PC-3 (cell line): Measurements from ENCODE around the gene SELENOW. TPM values are rescaled to one million over a fixed set of nuclear protein-coding genes. Genes with fewer than 3 reads are reported as not detected.

ENCODE experiments used
- ATAC-seq: fragments of 200-7000 bp; cut with Tn5 transposase; 2 replicates; pipeline ENCODE4 v1.9.1; 2020; ENCODE audit warnings: mild to moderate bottlenecking, moderate library complexity
- BruUV-seq: library from RNA; stranded (reverse); fragments of 400-500 nt; replicated peaks from 2 replicates; lab custom pipeline; 2021; lab: Mats Ljungman, UMichigan
- CTCF ChIA-PET: fragments of 300-600 bp; sonication (Branson Sonifier 250); formaldehyde crosslinking; loops from one replicate; lab custom pipeline; 2022; ENCODE audit warnings: antibody characterized with exemption; lab: Charles Lee
- POLR2A ChIA-PET: fragments of 300-600 bp; sonication (Branson Sonifier 250); formaldehyde crosslinking; loops from one replicate; lab custom pipeline; 2022; ENCODE audit warnings: antibody characterized with exemption; ENCODE audit not compliant: unreplicated experiment; lab: Charles Lee
- DNase-seq: peaks from one replicate; pipeline ENCODE4 v3.0.0-alpha.2; 2015
- H2AFZ ChIP-seq: fragments of 300-600 bp; sonication (generic); 2 replicates; pipeline ENCODE4 v1.6.0; 2016; ENCODE audit warnings: antibody characterized with exemption, low read length
- H3F3A ChIP-seq: fragments of 300-600 bp; sonication (generic); one replicate; pipeline ENCODE4 v1.6.0; 2017; ENCODE audit warnings: antibody characterized with exemption, low read length, control low read depth, mild to moderate bottlenecking; ENCODE audit not compliant: unreplicated experiment
- H3K27ac ChIP-seq: fragments of 300-600 bp; sonication (generic); 2 replicates; pipeline ENCODE4 v1.5.1; 2016; ENCODE audit warnings: mild to moderate bottlenecking, low read length
- H3K27me3 ChIP-seq: fragments of 300-600 bp; sonication (generic); 2 replicates; pipeline ENCODE4 v1.6.1; 2016; ENCODE audit warnings: low read length, mixed read lengths
- H3K36me3 ChIP-seq: fragments of 300-600 bp; sonication (generic); 2 replicates; pipeline ENCODE4 v1.6.1; 2016; ENCODE audit warnings: low read depth, mixed run types, low read length, mixed read lengths
- H3K4me1 ChIP-seq: fragments of 300-600 bp; sonication (generic); 2 replicates; pipeline ENCODE4 v1.5.1; 2016; ENCODE audit warnings: low read length; ENCODE audit not compliant: insufficient read depth
- H3K4me2 ChIP-seq: fragments of 300-600 bp; sonication (generic); 2 replicates; pipeline ENCODE4 v1.6.0; 2016; ENCODE audit warnings: low read length
- H3K4me3 ChIP-seq: fragments of 300-600 bp; sonication (generic); 2 replicates; pipeline ENCODE4 v1.5.1; 2016; ENCODE audit warnings: mild to moderate bottlenecking, low read length, mixed read lengths
- H3K79me2 ChIP-seq: fragments of 300-600 bp; sonication (generic); 2 replicates; pipeline ENCODE4 v1.6.1; 2017; ENCODE audit warnings: low read length, mixed read lengths
- H3K9ac ChIP-seq: fragments of 300-600 bp; sonication (generic); 2 replicates; pipeline ENCODE4 v1.6.0; 2016; ENCODE audit warnings: mild to moderate bottlenecking, low read length
- H3K9me2 ChIP-seq: fragments of 300-600 bp; sonication (generic); replicated peaks from 2 replicates; pipeline ENCODE4 v1.6.1; 2016; ENCODE audit warnings: mixed run types, low read length, mixed read lengths
- H3K9me3 ChIP-seq: fragments of 300-600 bp; sonication (generic); 2 replicates; pipeline ENCODE4 v1.6.1; 2016; ENCODE audit warnings: low read length, mixed read lengths
- H4K20me1 ChIP-seq: fragments of 300-600 bp; sonication (generic); 2 replicates; pipeline ENCODE4 v1.6.1; 2016; ENCODE audit warnings: low read length, mixed read lengths
- CTCF ChIP-seq: fragments of 300-600 bp; sonication (generic); conservative IDR thresholded peaks from 2 replicates; pipeline ENCODE4 v1.5.1; 2017; ENCODE audit warnings: antibody characterized with exemption, low read depth, mild to moderate bottlenecking, low read length
- EZH2 ChIP-seq: fragments of 300-600 bp; sonication (generic); IDR thresholded peaks from one replicate; pipeline ENCODE4 v1.6.1; 2017; ENCODE audit warnings: antibody characterized with exemption, mild to moderate bottlenecking, low read length; ENCODE audit not compliant: unreplicated experiment
- EZH2phosphoT487 ChIP-seq: fragments of 300-600 bp; sonication (generic); IDR thresholded peaks from 2 replicates; pipeline ENCODE4 v1.6.1; 2018; ENCODE audit warnings: mild to moderate bottlenecking, antibody characterized with exemption, low read length, borderline replicate concordance
- intact Hi-C: fragments of 100-400 bp; cut with micrococcal nuclease; formaldehyde crosslinking; loops from 2 replicates; pipeline ENCODE4 v1.9.0; 2023
- total RNA-seq: library from RNA; depleted of rRNA; stranded (reverse); fragments of >200 nt; gene quantifications from 2 replicates; pipeline ENCODE4 v1.2.3, GENCODE V29; 2014

Gene SELENOW
- total RNA-seq, 1 experiment from 2014 or later = 278 TPM

- no peak for TF ChIP-seq EZH2phosphoT487
- TF ChIP-seq EZH2 = no peak
- TF ChIP-seq CTCF = no peak
- H3K27me3 ChIP-seq = peaks cover 7% of the 10 kb centered on the region; the same call in 1 of the 2 replicates
- intact Hi-C loops = no loop called here
- no peak for DNase-seq
- H3K27ac ChIP-seq = no peak overlapping the region
- BruUV-seq = no TSS peak
- no peak for ATAC-seq
- no peaks in the 10 kb centered on the region for H3K9me2 ChIP-seq
- H3K9ac ChIP-seq = no peak overlapping the region
- no peak overlapping the region for H3K4me3 ChIP-seq
- no peaks in the 10 kb centered on the region for H3K9me3 ChIP-seq
- no peaks in the 10 kb centered on the region for H4K20me1 ChIP-seq
- no peak overlapping the region for H2AFZ ChIP-seq
- no peak overlapping the region for H3K4me2 ChIP-seq
- H3K36me3 ChIP-seq = no peaks in the 10 kb centered on the region
- H3K4me1 ChIP-seq = no peaks in the 10 kb centered on the region
- CTCF ChIA-PET = no interaction called here
- no peaks in the 10 kb centered on the region for H3K79me2 ChIP-seq
- POLR2A ChIA-PET = no interaction called here
- no peaks in the 10 kb centered on the region for H3F3A ChIP-seq
These were observed 41.9 kb downstream of the SELENOW start for GRCh38 chr19:47820410-47820809.

- Histone ChIP-seq H3K27ac (no peak within 1 kb of the TSS), H4K20me1 (no peaks in the 10 kb centered on the region), H3K4me1 (no peaks in the 10 kb centered on the region), H3K9me2 (no peaks in the 10 kb centered on the region), H3K4me3 (no peak within 1 kb of the TSS), H3K9ac (no peak within 1 kb of the TSS), H3K4me2 (no peak within 1 kb of the TSS), H3F3A (no peaks in the 10 kb centered on the region), H2AFZ (no peak within 1 kb of the TSS), H3K9me3 (no peaks in the 10 kb centered on the region), H3K36me3 (no peaks in the 10 kb centered on the region), H3K79me2 (no peaks in the 10 kb centered on the region), H3K27me3 (peaks cover 7% of the 10 kb centered on the region; the same call in 1 of the 2 replicates)
- no peak for TF ChIP-seq EZH2phosphoT487
- TF ChIP-seq EZH2 = no peak
- TF ChIP-seq CTCF = no peak
- DNase-seq (no peak), ATAC-seq (no peak)
- BruUV-seq = no TSS peak
- ChIA-PET POLR2A (no interaction called here), CTCF (no interaction called here)
- intact Hi-C loops = no loop called here
These were observed 43.0 kb downstream of the SELENOW start, which contains the start of gene CRX for GRCh38 chr19:47821460-47822020. CRX (plus strand) TSS chr19:47821937; CDS start chr19:47834444, 12,507 bp downstream.

- Histone ChIP-seq H3K4me1 (no peaks in the 10 kb centered on the region), H3K9ac (no peak overlapping the region), H3K27ac (no peak overlapping the region), H3K27me3 (peaks cover 7% of the 10 kb centered on the region; the same call in 1 of the 2 replicates), H3F3A (no peaks in the 10 kb centered on the region), H4K20me1 (no peaks in the 10 kb centered on the region), H2AFZ (no peak overlapping the region), H3K4me2 (no peak overlapping the region), H3K9me3 (no peaks in the 10 kb centered on the region), H3K36me3 (no peaks in the 10 kb centered on the region), H3K4me3 (no peak overlapping the region), H3K79me2 (no peaks in the 10 kb centered on the region), H3K9me2 (no peaks in the 10 kb centered on the region)
- no peak for ATAC-seq
- DNase-seq = no peak
- POLR2A ChIA-PET = no interaction called here
- CTCF ChIA-PET = no interaction called here
- TF ChIP-seq EZH2phosphoT487 (no peak), EZH2 (no peak), CTCF (no peak)
- BruUV-seq = no TSS peak
- intact Hi-C loops = no loop called here
These were observed 45.9 kb downstream of the SELENOW start for GRCh38 chr19:47824396-47824795.
